Activated T-cell treated with anti-CD3 and anti-CD28 coated beads, Interleukin-2, amount 50 U/mL, for 48 hours (primary cell): ENCODE results near the gene P2RY1.
"Not testable (repeated sequence)": the region's sequence is repeated elsewhere in the genome, so short reads cannot be mapped to it uniquely, and the experiment has no call there.

ENCODE experiments used
- DNase-seq, 2 experiments: peaks; one replicate each; pipeline ENCODE4 v3.0.0-alpha.2; 2020

Gene P2RY1

GRCh38 chr3:152839511-152839910 is 4.6 kb downstream of the P2RY1 start:
- DNase-seq = no peak

GRCh38 chr3:152841131-152841530 is 6.2 kb downstream of the P2RY1 start:
- no peak for DNase-seq

- DNase-seq = no peak
These were observed 7.5 kb downstream of the P2RY1 start for GRCh38 chr3:152842413-152842812.

GRCh38 chr3:152843955-152844354 is 9.0 kb downstream of the P2RY1 start:
- DNase-seq = no peak

GRCh38 chr3:152846572-152847202 is 11.8 kb downstream of the P2RY1 start:
- DNase-seq = not testable (repeated sequence)

GRCh38 chr3:152847599-152847998 is 12.7 kb downstream of the P2RY1 start:
- DNase-seq = not testable (repeated sequence)

GRCh38 chr3:152849996-152850578 is 15.2 kb downstream of the P2RY1 start:
- DNase-seq = no peak

GRCh38 chr3:152853196-152853595 is 18.3 kb downstream of the P2RY1 start:
- no peak for DNase-seq

GRCh38 chr3:152857082-152857481 is 22.2 kb downstream of the P2RY1 start:
- DNase-seq = no peak

GRCh38 chr3:152858170-152858800 is 23.4 kb downstream of the P2RY1 start:
- no peak for DNase-seq

- DNase-seq = no peak
These were observed 25.8 kb downstream of the P2RY1 start for GRCh38 chr3:152860736-152861135.

GRCh38 chr3:152865668-152866245 is 30.8 kb downstream of the P2RY1 start:
- DNase-seq = no peak

GRCh38 chr3:152870027-152870426 is 35.1 kb downstream of the P2RY1 start:
- DNase-seq = no peak

- DNase-seq = not testable (repeated sequence)
These were observed 38.4 kb downstream of the P2RY1 start for GRCh38 chr3:152873314-152873713.

GRCh38 chr3:152874896-152875749 is 40.2 kb downstream of the P2RY1 start:
- no peak for DNase-seq

- no peak for DNase-seq
These were observed 44.3 kb downstream of the P2RY1 start for GRCh38 chr3:152879130-152879789.

GRCh38 chr3:152879790-152880174 is 44.9 kb downstream of the P2RY1 start:
- no peak for DNase-seq

GRCh38 chr3:152885076-152885475 is 50.1 kb downstream of the P2RY1 start:
- DNase-seq = no peak
